ENCODE measurements around the gene PADI3. TPM values are rescaled to one million over a fixed set of nuclear protein-coding genes. Genes with fewer than 3 reads are reported as not detected.

Gene PADI3
- total RNA-seq, 1 donor from 2014 or later = not detected

DNA sequence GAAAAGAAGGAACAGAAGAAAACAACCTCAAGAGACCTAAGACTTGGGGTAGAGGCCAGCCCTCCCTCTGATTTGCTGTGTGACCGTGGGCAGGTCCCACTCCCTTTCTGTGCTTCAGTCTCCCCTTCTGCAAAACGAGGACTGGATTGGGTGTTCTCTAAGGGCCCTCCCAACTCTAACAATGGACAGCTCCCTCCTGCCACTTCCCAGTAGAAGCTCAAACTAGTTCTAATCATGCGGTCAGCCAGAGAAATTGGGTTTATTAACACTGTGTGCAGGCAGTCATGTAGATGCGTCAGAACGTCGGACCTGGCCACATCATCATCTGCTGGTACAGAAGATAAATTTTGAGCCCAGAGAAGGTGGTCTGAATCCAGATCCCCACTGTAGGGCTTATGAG lies 57.5 kb downstream of the PADI3 start:
- H3K27me3 Mint-ChIP-seq = no peaks in the 10 kb centered on the region
- peaks cover 10% of the 10 kb centered on the region for H3K4me1 Mint-ChIP-seq (ENCODE audit: unreplicated experiment)
- no peak for DNase-seq (ENCODE audit: extremely low spot score, unreplicated experiment)
- no peak overlapping the region for H3K4me3 Mint-ChIP-seq
- no peak overlapping the region for H3K27ac Mint-ChIP-seq
- H3K9me3 Mint-ChIP-seq = peaks cover 6% of the 10 kb centered on the region
- H3K36me3 Mint-ChIP-seq = no peaks in the 10 kb centered on the region
- TF ChIP-seq, protein P1, sequence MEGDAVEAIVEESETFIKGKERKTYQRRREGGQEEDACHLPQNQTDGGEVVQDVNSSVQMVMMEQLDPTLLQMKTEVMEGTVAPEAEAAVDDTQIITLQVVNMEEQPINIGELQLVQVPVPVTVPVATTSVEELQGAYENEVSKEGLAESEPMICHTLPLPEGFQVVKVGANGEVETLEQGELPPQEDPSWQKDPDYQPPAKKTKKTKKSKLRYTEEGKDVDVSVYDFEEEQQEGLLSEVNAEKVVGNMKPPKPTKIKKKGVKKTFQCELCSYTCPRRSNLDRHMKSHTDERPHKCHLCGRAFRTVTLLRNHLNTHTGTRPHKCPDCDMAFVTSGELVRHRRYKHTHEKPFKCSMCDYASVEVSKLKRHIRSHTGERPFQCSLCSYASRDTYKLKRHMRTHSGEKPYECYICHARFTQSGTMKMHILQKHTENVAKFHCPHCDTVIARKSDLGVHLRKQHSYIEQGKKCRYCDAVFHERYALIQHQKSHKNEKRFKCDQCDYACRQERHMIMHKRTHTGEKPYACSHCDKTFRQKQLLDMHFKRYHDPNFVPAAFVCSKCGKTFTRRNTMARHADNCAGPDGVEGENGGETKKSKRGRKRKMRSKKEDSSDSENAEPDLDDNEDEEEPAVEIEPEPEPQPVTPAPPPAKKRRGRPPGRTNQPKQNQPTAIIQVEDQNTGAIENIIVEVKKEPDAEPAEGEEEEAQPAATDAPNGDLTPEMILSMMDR (conservative IDR thresholded peaks at IDR 0.05) = no peak

DNA sequence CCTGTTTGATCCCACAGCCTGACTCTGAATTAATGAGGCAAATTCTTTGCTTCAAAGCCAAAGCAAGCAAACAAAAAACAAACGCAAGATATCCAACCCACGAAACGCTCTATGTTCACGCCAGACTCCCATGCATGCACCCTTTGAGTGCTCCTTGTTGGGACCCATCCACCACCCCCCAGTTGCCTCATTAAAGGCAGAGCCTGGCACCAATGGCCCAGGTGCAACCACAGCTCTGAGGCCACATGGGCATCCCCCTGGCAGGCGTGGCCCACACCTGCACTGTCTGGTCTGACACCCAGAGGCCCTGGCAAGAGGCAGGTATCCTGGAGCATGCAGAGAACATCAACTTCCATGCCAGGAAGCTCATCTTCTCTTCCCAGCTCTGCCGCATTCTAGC lies 58.0 kb downstream of the PADI3 start:
- Mint-ChIP-seq H3K36me3 (no peaks in the 10 kb centered on the region), H3K27ac (no peak overlapping the region), H3K27me3 (no peaks in the 10 kb centered on the region), H3K4me1 (ENCODE audit: unreplicated experiment) (peaks cover 10% of the 10 kb centered on the region), H3K9me3 (peaks cover 3% of the 10 kb centered on the region), H3K4me3 (no peak overlapping the region)
- TF ChIP-seq, protein P1 (conservative IDR thresholded peaks at IDR 0.05) = no peak
- DNase-seq (ENCODE audit: extremely low spot score, unreplicated experiment) = no peak

DNA sequence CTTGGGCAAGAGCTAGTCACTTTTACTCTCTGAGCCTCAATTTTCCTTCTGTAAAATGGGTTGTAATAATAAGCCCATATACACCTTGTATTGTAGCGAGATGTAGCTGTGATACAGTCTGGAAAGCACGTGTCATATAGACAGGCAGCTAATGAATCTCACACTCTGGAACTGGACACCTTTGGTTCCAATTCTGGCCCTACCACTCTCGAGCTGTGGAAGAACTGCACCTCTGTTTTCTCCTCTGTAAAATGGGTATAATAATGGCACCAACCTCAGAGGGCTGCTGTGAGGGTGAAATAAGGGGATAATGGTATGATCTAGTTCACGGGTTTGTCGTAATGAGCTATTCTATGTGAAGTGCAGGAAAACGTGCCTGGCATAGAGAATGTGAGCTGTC lies 58.4 kb downstream of the PADI3 start:
- TF ChIP-seq, protein P1 (conservative IDR thresholded peaks at IDR 0.05) = no peak
- no peak overlapping the region for H3K4me3 Mint-ChIP-seq
- H3K36me3 Mint-ChIP-seq = no peaks in the 10 kb centered on the region

DNA sequence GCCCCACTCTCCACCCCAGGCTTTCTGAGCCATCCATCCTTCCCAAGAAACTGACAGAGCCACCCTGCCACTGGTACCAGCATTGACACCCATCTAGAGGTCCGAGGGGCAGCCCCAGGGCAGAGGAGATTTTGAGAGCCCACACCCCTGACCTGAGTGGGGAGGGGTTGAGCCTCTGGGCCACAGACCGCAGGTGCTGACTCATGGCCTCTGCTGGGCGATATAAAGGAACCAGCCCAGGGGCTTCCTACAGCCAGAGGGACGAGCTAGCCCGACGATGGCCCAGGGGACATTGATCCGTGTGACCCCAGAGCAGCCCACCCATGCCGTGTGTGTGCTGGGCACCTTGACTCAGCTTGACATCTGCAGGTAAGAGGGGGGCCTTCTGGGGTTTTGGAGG lies 59.0 kb downstream of the PADI3 start, which contains the start of gene PADI4:
TSS of gene PADI4 (plus strand) at position 252 of the 400 bp plus-strand sequence. CDS start at position 278, 26 bp downstream.
- TF ChIP-seq, protein P1 (conservative IDR thresholded peaks at IDR 0.05) = no peak
- no peaks in the 10 kb centered on the region for H3K9me3 Mint-ChIP-seq
- DNase-seq (ENCODE audit: extremely low spot score, unreplicated experiment) = no peak
- no peak within 1 kb of the TSS for H3K27ac Mint-ChIP-seq
- H3K4me1 Mint-ChIP-seq (ENCODE audit: unreplicated experiment) = peaks cover 10% of the 10 kb centered on the region
- H3K36me3 Mint-ChIP-seq = no peaks in the 10 kb centered on the region
- H3K27me3 Mint-ChIP-seq = no peaks in the 10 kb centered on the region
- no peak within 1 kb of the TSS for H3K4me3 Mint-ChIP-seq

More for the DNA sequence above, 58.4 kb downstream of the PADI3 start:
- Mint-ChIP-seq H3K27me3 (no peaks in the 10 kb centered on the region), H3K4me1 (ENCODE audit: unreplicated experiment) (peaks cover 10% of the 10 kb centered on the region), H3K9me3 (no peaks in the 10 kb centered on the region), H3K27ac (no peak overlapping the region)
- DNase-seq (ENCODE audit: extremely low spot score, unreplicated experiment) = no peak

- H3K27me3 Mint-ChIP-seq = no peaks in the 10 kb centered on the region
- DNase-seq (ENCODE audit: extremely low spot score, unreplicated experiment) = no peak
- TF ChIP-seq, protein P1 (conservative IDR thresholded peaks at IDR 0.05) = no peak
- H3K36me3 Mint-ChIP-seq = no peaks in the 10 kb centered on the region
- H3K9me3 Mint-ChIP-seq = no peaks in the 10 kb centered on the region
- H3K4me1 Mint-ChIP-seq (ENCODE audit: unreplicated experiment) = peaks cover 10% of the 10 kb centered on the region
- no peak overlapping the region for H3K27ac Mint-ChIP-seq
- no peak overlapping the region for H3K4me3 Mint-ChIP-seq
Observed at GRCh38 chr1:17308593-17308992, 59.7 kb downstream of the PADI3 start.
